CD1c-positive myeloid dendritic cell (primary cell): ENCODE measurements around the gene BCL2A1.
"Not testable (repeated sequence)": the region's sequence is repeated elsewhere in the genome, so short reads cannot be mapped to it uniquely, and the experiment has no call there.

Experiments used
- DNase-seq: peaks from one replicate; pipeline ENCODE4 v3.0.0-alpha.2; 2016; ENCODE audit errors: extremely low spot score

BCL2A1 gene

GRCh38 chr15:79970624-79971434 is at the start of gene BCL2A1:
BCL2A1 (minus strand) TSS chr15:79971196; CDS start chr15:79971119, 77 bp downstream.
- DNase-seq, result peak; percentile 96

DNA sequence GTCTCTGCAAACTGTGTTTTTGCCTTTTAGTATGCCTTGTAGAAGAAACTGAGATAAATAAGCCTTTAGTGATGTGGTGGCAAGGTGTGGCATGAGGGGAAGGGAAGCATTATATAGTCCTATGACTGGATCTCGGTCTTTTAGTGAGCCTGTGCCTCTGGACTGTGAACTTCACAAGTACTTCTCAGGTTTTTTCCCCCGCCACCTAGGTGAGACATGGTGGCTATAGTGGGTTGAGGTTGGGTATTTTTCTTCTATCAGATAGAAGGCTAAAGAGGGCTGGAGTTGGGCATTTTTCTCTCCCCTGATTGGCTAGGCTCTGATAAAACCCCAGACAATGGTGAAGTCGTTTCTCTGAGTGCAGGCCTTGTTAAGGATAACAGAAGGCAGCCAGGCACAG is 49.7 kb upstream of the BCL2A1 start:
- DNase-seq, result no peak

- DNase-seq, result not testable (repeated sequence)
Measured at GRCh38 chr15:80020149-80020548, 49.2 kb upstream of the BCL2A1 start.

DNA sequence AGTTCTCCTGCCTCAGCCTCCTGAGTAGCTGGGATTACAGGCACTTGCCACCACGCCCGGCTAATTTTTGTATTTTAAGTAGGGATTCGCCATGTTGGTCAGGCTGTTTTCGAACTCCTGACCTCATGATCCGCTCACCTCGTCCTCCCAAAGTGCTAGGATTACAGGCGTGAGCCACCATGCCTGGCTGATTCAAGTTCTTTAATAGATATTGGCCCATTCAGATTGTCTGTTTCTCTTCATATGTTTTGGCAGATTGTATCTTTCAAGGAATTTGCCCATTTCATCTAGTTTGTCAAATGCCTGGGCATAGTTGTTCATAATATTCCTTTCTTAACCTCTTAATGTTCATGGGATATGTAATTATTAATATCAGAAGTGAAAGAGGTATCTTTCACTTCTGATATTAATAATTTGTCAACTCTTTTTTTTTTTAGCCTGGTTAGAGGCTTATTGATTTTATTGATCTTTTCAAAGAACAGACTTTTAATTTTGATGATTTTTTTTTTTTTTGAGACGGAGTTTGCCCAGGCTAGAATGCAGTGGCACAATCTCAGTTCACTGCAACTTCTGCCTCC is 48.3 kb upstream of the BCL2A1 start:
- DNase-seq, result no peak

DNA sequence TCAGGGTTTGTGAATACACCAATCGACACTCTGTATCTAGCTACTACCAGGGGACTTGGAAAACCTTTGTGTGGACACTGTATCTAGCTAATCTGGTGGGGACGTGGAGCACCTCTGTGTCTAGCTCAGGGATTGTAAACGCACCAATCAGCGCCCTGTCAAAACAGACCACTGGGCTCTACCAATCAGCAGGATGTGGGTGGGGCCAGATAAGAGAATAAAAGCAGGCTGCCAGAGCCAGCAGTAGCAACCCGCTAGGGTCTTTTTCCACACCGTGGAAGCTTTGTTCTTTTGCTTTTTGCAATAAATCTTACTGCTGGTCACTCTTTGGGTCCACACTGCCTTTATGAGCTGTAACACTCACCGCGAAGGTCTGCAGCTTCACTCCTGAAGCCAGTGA is 46.1 kb upstream of the BCL2A1 start:
- not testable (repeated sequence) for DNase-seq

- DNase-seq, result not testable (repeated sequence)
Measured at GRCh38 chr15:80016506-80016905, 45.5 kb upstream of the BCL2A1 start.

DNA sequence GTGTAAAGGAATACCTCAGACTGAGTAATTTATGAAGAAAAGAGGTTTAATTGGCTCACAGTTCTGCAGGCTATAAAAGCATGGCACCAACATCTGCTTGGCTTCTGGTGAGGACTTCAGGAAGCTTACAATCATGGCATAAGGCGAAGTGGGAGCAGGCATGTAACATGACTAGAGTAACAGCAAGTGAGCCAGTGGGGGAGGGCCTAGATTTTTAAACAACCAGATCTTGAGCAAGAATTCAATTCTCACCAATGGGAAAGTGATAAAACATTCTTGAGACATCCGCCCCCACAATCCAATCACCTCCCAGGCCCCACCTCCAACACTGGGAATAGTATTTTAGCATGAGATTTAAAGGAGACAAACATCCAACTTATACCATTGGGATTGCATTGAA is 44.2 kb upstream of the BCL2A1 start:
- DNase-seq, result no peak

- not testable (repeated sequence) for DNase-seq
Measured at GRCh38 chr15:80014186-80014585, 43.2 kb upstream of the BCL2A1 start.

- DNase-seq, result no peak
Measured at GRCh38 chr15:80012060-80012726, 41.2 kb upstream of the BCL2A1 start.

- DNase-seq, result no peak
Measured at GRCh38 chr15:80011596-80011995, 40.6 kb upstream of the BCL2A1 start.

DNA sequence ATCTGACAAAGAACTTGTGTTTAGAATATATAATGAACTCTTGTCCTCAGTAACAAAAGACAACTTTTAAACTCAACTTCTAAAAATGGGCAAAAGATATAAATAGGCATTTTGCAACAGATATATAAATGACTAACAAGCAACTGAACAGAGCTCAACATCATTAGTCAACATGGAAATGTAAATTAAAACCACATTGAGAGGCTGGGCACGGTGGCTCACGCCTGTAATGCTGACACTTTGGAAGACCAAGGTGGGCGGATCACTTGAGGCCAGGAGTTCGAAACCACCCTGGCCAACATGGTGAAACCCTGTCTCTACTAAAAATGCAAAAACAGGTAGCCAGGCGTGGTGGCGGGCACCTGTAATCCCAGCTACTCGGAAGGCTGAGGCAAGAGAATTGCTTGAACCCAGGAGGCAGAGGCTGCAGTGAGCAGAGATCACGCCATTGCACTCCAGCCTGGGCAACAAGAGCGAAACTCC is 40.1 kb upstream of the BCL2A1 start:
- not testable (repeated sequence) for DNase-seq

DNA sequence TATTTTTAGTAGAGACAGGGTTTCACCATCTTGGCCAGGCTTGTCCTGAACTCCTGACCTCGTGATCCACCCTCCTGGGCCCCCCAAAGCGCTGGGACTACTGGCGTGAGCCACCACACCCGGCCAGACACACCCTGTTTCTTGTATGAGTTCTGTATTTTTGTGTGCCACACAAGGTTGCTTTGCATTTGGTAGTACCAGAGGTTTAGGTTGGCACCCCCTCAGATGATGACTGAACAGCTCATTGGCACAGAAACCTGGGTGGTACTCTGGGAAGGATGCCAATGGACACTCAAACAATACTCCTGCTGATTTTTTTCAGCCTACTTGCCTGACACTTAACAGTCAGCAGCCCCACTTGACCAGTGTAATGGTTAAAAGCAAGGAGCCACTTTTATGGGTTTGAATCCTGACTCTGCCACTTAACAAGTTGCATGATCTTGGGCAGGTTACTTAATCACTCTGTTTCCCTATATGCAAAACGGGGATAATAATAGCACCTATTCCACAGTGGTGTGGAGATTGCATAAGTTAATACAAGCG is 39.2 kb upstream of the BCL2A1 start:
- no peak for DNase-seq

DNA sequence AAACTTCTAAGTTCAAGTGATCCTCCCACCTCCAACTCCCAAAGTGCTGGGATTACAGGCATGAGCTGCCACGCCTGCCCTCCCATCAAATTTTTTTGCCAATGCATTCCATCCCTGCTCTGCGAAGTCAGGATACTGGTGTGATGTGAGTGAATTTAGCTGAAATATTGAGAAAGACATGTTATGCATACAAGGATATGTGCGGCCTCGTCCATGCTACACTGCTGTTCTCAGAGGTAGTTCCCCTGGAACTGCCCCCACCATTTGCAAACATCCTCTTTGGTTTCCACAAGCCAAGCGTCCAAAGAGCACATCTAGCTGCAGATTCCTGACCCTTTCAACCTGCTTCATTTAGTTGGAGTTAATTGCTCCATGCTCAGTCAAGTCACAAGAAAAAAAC is 36.5 kb upstream of the BCL2A1 start:
- no peak for DNase-seq

- no peak for DNase-seq
Measured at GRCh38 chr15:80006946-80007345, 36.0 kb upstream of the BCL2A1 start.

DNA sequence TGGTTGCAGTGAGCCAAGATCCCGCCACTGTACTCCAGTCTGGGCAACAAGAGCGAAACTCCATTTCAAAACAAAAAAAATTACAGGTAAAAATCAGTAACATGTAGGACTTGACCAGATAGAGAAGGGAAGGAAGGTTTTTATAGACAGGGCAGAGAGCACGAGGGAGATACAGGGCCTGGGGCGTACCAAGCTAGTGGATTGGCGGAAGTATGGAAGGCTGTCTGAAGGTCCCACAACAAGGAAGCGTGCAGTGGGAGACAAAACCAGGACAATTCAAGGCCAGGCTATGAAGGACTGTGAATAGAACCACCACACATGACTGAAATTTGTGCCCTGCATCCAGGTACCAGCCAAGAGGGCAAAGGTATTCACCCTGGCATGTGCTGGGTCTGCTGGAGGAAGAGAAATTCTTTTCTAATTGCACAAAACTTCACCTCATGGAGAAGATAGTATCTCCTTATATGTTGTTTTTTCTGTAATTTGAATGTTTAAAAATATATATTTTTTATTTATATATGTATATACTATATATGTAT is 33.0 kb upstream of the BCL2A1 start:
- DNase-seq, result no peak

- DNase-seq, result no peak
Measured at GRCh38 chr15:80003171-80003570, 32.2 kb upstream of the BCL2A1 start.

DNA sequence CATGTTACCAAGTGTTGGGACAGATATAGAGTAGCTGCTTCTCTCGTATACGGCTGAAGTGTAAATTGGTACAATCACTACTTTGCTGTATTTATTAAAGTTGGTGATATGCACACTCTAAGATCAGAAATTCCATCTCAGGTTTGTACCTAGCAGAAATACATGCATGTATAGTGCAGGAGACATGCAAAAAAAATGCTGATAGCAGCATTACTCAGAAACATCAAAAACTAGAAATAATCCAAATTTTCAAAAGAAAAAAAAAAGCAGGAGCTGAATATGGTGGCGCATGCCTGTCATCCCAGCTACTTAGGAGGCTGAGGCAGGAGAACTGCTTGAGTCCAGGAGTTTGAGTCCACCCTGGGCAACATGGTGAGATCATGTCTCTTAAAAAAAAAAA is 31.3 kb upstream of the BCL2A1 start:
- no peak for DNase-seq

DNA sequence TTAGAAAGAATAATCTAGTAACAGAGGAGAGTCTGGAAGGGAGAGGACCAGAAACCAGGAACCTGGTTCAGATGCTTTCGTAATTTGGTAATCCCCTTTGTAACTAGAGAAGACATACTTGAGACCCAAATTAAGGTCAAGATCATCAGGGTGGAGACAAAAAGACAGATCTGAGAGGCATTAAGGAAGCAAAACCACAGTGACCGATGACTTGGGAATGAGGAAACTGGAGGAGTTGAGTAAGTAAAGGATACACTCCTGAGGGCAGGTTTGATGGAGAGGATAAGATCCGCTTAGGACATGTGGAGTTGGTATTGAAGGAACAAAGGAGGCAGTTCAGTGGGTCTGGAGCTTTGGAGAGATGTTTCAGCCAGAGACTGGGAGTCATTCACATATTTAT is 23.6 kb upstream of the BCL2A1 start:
- DNase-seq, result peak; percentile 35

DNA sequence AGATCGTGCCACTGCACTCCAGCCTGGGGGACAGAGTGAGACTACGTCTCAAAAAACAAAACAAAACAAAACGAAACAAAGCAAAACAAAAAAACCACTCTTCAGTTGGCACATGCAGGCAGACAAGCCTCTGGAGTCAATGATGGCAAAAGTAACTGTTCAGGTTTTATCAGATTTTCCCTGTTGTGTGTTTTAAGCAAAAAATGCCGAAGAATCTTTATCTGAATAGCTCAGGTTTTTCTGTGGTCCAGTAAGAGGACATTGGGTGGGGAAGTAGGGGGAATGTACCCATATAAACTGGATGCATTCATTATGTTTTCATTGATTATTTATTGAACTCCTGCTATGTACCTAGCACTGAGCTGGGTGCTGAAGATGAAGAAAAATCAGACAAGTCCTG is 20.8 kb upstream of the BCL2A1 start:
- no peak for DNase-seq

DNA sequence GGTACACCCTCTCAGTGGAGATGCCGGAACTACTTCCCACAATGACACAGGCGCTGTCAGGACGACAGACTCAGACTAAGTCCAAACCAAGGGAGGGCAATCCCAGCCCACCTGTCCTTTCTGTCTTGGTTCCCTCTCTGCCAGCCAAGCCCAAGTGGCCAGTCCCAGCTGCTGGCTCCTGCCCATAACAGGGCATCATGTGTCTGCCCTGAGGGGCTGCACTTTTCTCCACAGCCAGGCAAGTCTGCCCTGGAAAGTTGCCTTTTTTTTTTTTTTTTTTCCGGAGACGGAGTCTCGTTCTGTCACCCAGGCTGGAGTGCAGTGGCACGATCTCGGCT is 20.0 kb upstream of the BCL2A1 start:
- DNase-seq, result no peak

GRCh38 chr15:79990280-79990996 is 19.4 kb upstream of the BCL2A1 start:
- DNase-seq, result no peak

GRCh38 chr15:79989682-79990081 is 18.7 kb upstream of the BCL2A1 start:
- peak; percentile 56 for DNase-seq
